K562 (cell line): ENCODE measurements around the gene LUZP1.

Experiments
- ZNF232 ChIP-seq: sonication (generic); formaldehyde crosslinking; IDR thresholded peaks from 2 replicates; pipeline ENCODE4 v1.8.0; 2022; ENCODE audit warnings: mild to moderate bottlenecking, missing genetic modification reagents
- TF ChIP-seq, protein P1 (sequence below), 3 experiments: IDR thresholded peaks in 2 of 3; conservative IDR thresholded peaks in 1 of 3; 2 replicates each; pipeline ENCODE4 v1.5.1; 2011 to 2012; ENCODE audit warnings: low read length in 3 of 3, mild to moderate bottlenecking in 3 of 3, control low read depth in 2 of 3, improper control_type of control experiment in 1 of 3, inconsistent platforms in 1 of 3, low read depth in 1 of 3, mixed read lengths in 1 of 3, moderate library complexity in 1 of 3; ENCODE audit not compliant: insufficient read depth in 2 of 3

DNA sequence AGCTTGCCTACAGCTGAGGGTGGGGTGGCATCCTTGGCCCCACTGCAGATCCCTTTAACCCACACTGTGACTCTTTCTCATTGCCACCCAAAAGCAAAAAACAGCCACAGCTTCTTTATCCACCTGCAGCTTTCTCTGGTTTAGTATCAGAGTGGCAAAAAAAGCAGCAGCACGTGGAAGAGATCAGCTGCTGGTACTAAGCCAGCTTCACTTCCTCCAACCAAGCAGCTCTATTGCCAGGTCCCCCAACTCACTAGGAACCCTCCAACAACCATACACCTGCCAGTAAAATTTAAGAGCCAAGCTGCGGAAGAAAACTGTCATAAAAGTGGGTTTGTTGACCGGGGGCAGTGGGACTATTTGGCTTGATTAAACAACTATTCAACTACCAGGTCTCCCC is 83.0 kb downstream of the LUZP1 start:
- TF ChIP-seq, protein P1, sequence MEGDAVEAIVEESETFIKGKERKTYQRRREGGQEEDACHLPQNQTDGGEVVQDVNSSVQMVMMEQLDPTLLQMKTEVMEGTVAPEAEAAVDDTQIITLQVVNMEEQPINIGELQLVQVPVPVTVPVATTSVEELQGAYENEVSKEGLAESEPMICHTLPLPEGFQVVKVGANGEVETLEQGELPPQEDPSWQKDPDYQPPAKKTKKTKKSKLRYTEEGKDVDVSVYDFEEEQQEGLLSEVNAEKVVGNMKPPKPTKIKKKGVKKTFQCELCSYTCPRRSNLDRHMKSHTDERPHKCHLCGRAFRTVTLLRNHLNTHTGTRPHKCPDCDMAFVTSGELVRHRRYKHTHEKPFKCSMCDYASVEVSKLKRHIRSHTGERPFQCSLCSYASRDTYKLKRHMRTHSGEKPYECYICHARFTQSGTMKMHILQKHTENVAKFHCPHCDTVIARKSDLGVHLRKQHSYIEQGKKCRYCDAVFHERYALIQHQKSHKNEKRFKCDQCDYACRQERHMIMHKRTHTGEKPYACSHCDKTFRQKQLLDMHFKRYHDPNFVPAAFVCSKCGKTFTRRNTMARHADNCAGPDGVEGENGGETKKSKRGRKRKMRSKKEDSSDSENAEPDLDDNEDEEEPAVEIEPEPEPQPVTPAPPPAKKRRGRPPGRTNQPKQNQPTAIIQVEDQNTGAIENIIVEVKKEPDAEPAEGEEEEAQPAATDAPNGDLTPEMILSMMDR (IDR thresholded peaks at IDR 0.05 in 2 of 3, conservative IDR thresholded peaks at IDR 0.05 in 1 of 3; ENCODE audit: insufficient read depth in 2 of 3, low read depth in 1 of 3, low read length in 3 of 3), result no peak
- no peak for TF ChIP-seq ZNF232 (CRISPR knock-in tag)
